HG03378 (cell line): ENCODE data around the gene MTERF4.

Experiments
- ATAC-seq: cut with Tn5 transposase; IDR thresholded peaks from one replicate; pipeline ENCODE4 v1.9.1; 2021; ENCODE audit warnings: mild to moderate bottlenecking, moderate library complexity; ENCODE audit not compliant: unreplicated experiment

The MTERF4 gene

DNA sequence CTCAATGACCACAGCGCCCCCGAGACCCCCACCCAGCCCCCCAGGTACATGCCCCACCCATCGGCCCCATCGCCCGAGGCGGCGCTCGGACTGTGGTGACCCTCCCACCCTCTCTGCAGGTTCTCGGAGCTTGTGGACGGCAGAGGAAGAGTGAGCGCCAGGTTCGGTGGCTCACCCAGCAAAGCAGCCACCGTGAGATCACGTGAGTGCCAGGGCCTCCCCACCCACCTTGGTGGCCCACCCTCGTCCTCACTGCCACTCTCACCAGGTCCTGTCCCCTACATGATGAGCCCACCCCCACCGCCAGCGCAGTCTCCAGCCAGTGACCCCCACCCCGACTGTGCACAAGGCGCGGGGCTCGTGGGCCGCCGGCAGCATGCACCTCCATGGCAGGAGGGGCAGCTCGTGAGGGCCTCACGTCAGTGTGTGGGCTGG, 30.4 kb downstream of the MTERF4 start:
- no peak for ATAC-seq

DNA sequence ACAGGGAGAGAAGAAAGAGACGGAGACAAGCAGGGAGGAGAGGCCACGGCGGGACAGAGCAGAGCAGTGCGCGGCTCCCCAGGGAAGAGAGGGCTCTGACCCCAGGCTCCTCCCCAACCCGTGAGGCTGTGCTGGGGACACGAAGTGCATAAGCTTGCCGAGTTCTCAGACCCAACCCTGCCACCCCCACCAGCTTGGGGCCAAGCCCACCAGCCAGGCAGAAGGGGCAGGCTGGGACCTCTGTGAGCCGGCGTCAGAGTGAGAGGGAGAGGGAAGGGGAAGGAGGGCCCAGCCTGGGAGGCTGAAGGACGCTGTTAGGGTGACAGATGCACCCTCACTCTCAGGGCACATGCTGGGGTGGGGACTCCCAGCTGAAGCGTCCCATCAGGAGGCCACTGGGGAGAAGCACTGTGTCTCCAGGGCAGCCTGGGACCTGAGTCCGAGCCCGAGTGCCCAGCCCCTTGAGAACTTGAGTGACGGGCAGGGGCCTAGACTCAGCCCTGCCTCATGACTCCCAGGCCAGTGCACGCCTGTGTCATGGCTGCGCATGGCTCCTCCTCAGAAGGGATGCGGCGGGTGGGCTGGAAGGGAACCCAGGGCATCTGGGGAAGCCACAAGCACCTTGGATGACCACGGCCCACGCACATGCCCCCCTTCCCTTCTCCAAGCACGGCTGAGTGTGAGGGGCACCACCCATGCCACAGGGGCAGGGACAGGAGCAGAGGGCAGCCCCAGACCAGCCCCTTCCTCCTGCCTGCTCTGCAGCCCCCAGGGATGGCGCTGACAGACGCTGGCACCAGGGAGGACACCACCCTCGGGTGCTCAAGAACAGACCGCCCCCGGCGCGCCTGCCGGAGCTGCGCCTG, 31.0 kb downstream of the MTERF4 start:
- ATAC-seq, result no peak

DNA sequence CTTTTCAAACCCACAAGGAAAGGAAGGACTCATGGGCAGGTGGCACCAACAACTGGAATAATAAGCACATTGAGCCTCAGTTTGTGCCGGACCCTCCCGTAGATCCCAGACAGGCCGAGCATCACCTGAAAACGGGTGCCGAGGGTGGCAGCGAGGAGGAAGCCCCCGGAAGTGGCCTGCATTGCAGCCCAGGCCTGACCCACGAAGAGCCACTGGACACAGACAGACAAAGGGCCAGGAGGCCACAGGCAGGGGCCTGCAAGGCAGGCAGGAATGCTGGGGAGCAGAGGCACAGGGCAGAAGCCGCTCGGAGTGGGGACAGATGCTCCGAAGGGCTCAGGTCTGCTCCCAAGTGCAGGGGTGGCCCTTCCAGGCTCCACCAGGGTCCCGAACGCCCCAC, 31.7 kb downstream of the MTERF4 start:
- ATAC-seq, result no peak

DNA sequence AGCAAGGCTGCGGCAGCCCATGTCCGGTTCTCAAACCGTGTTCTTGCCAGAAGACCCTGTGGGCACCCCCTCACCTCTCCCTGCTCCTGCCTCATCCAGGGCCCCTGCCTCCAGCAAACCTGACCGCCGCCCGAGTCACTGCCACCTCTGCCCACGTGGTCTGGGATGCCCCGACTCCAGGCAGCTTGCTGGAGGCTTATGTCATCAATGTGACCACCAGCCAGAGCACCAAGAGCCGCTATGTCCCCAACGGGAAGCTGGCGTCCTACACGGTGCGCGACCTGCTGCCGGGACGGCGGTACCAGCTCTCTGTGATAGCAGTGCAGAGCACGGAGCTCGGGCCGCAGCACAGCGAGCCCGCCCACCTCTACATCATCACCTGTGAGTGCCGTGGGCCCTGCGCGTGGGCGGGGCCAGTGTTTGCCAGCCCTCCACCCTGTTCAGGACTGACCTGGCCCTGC, 32.2 kb downstream of the MTERF4 start:
- ATAC-seq, result no peak

DNA sequence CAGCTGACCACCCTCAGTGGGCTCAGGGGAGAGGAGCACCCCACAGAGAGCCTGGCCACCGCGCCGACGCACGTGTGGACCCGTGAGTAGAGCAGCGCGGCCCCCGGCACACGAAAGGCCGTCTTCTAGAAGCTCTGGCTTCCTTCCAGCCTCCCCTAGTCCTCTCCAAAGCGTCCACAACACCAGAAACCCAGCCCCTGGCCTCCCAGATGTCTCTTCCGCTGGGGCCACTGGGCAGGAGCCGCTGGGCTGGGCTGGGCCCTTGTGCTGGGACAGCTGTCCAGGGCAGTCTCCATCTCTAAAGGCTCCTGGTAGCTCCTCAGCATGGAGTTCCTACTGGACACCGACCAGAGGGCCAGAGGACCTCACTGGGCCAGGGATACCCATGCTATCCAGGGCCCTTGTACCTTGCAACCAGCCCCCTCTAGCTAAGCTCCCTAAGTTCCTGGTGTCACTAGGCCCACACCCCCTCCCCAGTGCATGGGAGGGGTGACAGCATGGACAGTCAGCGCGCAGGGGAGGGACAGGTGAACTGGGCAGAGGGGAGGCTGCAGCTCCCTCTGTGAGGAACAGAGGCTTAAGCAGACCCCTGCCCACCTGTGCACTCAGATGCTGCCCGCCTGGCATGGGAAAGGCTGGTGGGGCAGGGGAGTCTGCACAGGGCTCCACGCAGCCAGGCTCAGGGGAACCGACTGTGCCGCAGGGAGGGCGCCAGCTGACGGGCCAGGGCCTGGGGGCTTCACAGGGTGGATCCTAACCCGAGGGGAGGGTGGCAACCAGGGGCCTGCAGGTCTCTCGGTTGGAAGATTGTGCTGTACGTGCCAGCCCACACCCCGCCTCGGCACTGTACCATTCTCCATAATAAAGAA, 32.9 kb downstream of the MTERF4 start:
- no peak for ATAC-seq

DNA sequence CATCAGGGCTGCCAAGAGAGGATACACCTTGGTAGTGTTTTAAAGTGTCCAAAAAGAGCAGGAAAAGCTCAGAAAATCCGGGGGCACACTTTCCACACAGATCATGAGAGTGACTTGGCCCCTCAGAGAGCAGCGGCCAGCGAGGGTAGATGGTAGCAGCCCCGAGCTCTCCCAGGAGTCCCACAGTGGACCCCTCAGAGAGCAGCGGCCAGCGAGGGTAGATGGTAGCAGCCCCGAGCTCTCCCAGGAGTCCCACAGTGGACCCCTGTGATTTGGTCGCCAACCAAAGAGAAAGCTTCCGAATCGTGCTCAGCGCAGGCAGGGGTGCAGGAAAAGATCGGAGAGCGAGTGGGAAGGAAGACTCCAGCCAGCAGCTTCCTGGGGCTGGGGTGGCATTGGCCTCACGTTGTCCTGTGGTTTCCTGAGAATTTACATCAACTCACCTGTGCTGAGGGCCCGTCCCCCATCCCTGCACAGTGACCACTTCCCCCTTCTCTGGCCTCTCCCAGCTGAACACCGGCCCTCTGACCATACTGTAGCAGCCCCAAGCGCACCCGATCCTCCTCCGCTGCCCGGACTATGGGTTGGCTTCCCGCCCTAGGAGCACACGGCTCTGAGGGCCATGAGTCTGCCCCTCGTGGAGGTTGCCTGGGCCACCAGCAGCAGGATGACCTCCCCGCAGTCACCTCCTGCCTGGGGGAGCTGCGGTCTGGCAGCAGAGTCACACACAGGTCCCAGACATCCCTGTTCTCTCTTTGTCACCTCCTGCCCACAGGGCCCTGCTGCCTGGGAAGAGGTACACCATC, 33.7 kb downstream of the MTERF4 start:
- no peak for ATAC-seq

DNA sequence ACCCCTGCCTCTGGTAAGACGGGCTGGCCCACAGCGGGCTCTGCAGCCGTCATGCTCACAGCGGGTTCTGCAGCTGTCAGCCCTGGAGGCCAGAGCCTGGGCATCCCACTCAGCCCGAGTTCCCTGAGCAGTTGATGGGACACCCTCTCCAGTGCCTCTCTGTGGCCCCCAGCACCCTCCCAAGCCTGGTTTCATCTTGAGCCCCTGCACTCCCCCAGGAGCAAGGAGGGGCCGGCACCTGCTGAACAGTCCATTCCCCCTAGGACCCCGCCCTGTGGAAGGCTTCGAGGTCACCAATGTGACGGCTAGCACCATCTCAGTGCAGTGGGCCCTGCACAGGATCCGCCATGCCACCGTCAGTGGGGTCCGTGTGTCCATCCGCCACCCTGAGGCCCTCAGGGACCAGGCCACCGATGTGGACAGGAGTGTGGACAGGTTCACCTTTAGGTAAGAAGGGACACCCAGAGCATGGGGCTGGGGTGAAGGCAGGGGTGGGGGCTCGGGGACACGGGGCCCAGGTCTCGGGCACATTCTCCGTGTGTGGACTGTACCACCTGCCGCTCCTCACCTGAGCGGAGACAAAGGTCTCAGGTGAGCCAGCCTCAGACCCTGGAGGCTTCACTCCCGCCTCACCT, 34.5 kb downstream of the MTERF4 start:
- ATAC-seq, result no peak

DNA sequence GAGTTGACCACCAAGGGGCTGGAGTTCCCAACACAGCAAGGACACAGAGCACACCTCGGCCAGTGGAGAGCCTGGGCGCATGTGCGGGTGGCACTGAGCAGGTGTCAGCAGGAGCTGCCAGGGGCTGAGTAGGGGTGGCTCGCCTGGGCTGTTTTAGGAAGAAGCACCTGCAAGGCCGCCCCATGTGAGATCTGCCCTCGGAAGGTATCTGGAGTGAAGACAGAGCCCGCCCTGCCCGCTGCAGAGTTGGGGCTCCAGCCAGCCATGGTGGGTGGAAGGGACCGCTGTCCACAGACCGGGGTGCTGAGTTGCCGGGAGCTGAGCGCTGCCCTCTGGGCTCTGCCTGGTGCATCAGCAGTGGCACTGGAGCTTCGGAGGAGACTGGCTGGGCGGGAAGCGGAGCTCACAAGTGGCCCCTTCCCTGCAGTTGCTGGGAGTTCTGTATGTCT, 35.2 kb downstream of the MTERF4 start:
- no peak for ATAC-seq

DNA sequence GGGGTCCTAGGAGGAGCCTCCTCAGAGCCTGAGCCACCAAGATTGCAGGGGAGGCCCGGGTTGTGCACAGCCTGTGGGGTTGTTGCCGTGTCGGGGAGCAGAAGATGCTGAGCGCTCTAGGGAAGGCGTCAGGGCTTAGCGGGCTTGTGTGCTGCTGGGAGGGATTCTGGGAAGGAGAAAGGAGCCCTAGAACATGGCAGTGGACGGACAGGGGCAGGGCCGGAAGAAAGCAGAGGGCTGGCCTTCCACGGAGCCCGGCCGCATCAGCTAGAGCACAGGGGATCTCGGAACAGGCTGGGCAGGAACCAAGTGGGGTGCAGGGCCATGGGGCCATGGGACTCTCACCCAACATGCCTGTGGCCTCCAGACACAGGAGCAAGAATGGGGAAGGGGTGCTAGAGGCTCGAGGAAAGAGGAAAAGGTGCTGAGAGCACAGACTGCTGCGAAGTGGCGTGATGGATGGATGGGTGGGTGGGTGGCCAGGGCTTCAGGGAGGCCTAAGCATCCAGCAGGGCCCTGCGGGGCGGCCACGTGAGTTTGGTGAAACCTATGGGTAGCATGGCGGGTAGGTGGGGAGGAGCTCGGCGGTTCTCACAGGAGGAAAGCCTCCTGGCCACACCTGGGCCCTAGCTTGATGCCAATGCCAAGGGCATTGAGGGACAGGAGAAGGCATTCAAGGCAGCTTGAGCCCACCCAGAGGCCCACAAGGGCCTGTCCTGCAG, 35.8 kb downstream of the MTERF4 start:
- no peak for ATAC-seq

DNA sequence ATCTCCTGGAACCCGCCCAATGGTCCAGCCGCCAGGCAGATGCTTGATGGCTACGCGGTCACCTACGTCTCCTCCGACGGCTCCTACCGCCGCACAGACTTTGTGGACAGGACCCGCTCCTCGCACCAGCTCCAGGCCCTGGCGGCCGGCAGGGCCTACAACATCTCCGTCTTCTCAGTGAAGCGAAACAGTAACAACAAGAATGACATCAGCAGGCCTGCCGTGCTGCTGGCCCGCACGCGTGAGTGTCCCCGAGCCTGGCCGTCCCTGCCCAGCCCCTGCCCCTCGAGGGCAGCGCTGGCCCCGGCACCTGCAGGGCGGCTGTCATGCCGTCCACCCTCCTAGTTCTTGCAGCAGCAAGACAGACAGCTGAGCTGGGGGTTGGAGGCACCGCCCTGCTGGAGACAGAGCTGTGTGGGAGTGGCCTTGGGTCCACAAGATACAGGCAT, 36.7 kb downstream of the MTERF4 start:
- ATAC-seq, result no peak

DNA sequence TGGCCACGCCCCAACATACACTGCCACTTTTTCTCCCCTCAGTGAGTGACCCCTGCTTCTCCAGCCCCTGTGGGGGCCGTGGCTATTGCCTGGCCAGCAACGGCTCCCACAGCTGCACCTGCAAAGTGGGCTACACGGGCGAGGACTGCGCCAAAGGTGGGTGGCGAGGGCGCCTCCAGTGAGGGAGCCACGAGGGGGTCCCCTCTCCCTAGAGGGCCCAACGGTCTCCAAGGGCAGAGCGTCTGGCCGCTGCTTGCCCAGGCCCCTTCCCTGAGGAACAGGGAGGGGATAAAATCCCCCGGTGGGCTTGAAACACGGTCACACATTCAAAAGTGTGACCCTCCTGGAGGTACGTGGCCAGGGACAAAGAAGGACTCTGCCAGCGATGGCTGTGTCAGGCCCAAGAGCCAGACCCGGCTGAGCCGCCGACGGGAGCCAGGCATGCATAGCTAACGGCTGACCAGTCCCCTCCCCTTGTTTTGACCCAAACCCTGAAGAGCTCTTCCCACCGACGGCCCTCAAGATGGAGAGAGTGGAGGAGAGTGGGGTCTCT, 37.2 kb downstream of the MTERF4 start:
- ATAC-seq, result no peak

DNA sequence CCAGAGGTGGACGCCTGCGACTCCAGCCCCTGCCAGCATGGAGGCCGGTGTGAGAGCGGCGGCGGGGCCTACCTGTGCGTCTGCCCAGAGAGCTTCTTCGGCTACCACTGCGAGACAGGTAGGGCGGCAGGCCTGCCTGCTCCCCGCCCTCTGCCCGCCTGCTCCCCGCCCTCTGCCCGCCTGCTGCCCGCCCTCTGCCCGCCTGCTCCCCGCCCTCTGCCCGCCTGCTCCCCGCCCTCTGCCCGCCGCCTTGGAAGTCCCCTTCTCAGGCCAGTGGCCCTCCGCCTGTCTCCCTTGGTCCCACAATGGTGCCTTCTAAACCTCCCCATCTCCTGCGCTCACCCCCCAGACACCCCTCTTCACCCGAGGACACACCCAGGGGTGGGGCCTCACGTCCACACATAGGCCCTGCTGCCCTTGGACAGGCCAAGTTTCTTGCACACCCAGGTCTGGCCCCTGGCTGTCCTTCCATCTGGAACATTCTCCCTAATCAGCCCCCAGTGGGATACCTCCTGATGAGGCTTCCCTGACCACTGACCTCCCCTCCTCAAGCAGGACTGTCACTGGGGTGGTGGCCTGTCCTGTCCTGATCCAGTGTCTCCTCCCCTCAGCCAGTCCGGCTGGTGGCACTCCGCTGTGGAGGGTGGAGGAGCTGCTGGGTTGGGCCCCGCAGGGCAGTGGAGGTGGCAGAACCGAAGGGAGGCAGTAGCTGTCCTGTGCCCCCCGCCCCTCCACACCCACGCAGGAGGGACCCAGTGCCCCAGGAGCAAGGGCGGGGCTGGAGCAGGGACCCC, 37.9 kb downstream of the MTERF4 start:
- ATAC-seq, result no peak

DNA sequence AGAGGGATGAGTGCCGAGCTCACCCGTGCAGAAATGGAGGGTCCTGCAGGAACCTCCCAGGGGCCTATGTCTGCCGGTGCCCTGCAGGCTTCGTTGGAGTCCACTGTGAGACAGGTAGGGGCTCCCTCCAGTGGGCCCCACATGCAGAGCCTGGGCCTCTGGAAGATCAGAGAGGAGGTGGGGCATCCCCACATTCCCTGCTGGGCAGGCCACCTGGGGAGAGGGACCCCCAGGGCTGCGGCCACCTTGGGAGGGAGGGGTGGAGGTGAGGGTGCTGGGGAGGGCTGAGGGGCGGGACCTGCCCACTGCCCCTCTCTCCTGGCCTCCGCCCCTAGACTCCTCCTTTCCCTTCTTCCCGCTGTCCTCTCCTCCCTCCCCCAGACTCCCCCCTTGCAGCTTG, 38.5 kb downstream of the MTERF4 start:
- no peak for ATAC-seq

DNA sequence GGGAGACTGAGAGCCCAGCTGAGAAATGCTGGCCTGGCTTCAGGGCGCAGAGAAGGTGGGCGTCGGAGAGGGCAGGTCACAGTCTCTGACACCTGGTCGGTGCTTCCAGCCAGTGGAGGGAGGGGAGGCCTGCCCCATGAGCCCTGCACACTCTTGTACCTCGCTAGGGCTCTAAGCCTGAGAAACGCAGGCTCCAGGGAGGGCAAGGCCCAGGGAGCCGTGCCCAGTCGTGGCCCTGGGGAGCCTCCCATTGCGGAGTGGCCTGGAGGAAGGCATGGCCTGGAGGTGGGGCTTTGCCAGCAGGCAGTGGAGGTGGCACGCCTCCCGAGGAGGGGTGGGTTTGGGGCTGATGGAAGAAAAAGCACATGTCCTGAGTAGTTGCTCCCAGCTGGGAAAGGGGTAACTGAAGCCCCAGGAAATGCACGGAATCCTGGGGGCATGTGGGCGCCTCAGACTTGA, 39.0 kb downstream of the MTERF4 start:
- ATAC-seq, result no peak

DNA sequence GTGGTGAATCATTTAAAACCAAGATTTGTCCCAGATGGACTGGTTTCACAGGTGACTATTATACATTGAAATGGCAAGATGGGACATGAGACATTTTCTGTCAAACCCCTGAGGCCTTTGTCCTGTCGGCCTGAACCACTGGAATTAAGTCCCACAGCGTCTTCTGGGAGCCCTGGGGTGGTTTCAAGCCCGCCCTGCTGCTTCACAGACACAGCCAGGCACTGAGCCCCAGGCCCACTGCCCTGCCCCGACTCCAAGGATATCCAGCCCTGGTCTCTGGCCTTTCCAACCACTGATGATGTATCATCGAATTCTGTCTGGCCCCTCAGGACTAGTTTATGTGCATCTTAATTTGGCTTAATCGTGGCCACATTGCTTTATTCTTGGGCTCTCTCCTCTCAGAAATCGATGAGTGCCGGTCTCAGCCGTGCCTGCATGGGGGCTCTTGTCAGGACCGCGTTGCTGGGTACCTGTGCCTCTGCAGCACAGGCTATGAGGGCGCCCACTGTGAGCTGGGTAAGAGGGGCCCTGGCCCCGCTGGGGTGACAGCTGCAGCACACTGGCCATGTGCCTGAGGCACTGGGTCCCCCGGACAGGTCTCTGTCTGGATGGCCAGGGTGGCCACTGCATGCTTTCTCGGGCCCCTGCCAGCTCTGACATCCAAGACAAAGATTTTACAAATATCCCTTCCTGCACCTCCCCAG, 39.5 kb downstream of the MTERF4 start:
- ATAC-seq, result no peak

DNA sequence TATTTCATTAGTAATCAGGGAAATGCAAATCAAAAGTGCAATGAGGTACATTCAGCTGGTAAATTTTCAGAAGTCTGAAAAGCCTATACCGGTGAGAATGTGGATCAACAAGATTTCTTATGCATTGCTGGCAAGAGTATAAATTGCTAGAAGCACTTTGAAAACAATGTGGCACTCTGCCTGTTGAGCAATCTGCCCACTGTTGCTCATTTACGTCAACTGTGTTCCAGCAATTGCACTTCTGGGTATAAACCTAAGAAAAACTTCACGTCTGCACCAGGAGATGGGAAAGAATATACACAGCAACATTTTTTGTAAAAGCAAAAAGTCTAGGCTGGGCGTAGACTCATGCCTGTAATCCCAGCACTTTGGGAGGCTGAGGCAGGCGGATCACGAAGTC, 40.8 kb downstream of the MTERF4 start:
- no peak for ATAC-seq

DNA sequence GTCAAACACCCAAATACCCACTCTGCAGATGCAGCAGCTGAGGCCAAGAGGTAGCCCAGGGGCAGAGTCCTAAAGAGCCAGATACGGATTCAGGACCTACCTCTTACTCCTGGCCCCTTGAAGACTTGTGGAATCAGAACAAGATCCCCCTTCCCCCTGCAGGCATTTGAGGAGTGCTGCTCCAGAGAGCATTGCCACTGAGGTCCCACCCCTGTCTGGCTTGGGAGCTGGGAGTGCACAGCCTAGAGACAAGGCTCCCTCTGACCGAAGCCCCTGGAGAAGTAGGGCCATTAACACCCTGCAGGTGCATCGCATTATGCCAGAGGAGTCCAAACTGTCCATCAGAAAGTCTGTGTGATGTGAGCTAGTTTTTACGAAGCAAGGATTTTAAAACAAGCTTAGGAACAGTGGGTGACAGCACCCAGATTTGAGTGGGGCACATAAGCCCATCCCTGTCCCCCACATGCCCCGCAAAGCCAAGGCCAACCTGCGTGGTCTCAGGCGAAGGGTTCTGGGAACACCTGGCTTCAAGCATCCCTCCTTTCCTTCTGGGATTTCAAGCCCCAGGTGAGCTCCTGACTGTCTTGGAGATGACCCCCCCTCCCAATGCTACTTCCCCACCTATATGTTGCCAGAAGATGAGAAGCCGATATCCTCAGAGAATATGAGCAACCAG, 48.4 kb downstream of the MTERF4 start:
- ATAC-seq, result no peak
